ENCODE results near the gene RNASEL.
A peak's percentile ranks its signal among the peaks of the same experiment; 100 is the strongest.

Gene RNASEL

DNA sequence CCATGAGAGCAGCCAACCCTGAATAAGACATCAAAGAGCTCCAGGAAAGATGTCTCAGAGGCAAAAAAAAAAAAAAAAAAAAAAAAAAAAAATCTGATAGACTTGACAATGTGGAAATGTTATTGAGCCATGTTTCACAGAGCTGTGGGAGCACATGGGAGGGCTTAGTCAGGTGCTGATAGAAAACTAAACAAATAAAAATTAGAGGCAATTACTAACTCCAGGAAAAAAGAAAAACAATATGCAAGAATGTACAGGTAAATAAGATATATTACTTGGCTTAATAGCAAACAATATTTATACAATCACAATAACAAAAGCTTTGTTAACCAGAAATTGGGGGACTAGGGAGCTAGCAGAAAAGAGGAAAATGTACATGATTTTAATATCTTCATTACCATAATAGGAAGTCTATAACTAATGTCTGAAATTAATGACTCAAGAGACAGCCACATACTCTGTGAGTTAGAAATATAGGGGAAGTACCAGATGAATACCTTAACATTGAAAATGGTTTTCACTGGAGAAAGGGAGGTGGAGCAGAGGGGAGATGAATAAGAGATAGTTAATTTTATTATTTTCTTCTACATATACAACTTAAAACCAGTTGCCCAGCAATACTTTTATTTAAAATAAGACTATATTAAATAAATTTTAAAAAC lies 32.0 kb upstream of the RNASEL start:
- no peak for DNase-seq

DNA sequence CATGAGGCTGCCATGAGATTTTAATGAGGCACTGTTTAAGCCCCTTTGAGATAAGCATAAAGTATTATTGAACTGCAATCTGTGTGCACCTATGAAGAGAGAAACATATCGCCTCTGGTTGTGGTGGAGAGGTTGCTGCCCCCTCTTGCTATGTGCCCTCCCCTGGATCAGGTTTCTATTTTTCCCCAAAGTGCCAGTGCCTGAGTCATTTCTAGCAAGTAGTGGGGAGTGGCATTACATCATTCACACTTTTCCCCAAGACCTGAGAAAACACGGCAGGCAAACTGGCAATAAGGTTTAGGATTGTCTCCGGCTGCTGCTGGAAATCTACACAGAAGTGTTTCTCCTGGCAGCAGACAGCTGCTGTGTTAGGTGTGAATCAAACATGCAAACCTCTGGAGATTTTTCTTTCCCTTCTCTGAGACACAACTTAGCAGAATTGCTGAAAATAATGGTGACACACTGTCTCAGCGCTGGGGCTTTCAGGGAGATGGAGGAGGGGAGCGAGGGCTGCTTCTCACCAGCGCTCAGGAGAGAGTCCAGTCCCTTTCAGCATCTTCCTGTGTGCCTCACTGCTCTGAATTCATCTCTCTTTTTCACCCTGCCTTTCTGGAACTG lies 28.8 kb upstream of the RNASEL start:
- DNase-seq, result no peak

DNA sequence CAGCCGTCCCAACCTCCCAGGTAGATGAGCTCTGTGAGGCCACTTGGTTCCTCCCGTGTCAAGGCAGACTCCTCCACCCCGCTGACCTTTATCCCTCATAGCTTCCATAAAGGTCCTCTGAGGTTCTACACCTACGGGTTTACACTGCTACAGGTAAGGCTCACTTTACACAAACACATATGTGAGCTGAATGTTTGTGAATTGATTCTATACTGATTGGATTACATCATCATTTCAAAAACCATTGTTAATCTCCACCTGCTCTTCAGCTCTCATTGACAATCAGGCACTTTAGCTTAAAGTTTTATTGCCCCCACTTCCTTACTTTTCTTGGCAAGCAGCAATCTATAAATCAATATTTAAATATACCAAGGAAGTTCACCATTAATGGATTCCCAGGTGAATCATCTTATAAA lies 28.0 kb upstream of the RNASEL start:
- DNase-seq, result no peak

DNA sequence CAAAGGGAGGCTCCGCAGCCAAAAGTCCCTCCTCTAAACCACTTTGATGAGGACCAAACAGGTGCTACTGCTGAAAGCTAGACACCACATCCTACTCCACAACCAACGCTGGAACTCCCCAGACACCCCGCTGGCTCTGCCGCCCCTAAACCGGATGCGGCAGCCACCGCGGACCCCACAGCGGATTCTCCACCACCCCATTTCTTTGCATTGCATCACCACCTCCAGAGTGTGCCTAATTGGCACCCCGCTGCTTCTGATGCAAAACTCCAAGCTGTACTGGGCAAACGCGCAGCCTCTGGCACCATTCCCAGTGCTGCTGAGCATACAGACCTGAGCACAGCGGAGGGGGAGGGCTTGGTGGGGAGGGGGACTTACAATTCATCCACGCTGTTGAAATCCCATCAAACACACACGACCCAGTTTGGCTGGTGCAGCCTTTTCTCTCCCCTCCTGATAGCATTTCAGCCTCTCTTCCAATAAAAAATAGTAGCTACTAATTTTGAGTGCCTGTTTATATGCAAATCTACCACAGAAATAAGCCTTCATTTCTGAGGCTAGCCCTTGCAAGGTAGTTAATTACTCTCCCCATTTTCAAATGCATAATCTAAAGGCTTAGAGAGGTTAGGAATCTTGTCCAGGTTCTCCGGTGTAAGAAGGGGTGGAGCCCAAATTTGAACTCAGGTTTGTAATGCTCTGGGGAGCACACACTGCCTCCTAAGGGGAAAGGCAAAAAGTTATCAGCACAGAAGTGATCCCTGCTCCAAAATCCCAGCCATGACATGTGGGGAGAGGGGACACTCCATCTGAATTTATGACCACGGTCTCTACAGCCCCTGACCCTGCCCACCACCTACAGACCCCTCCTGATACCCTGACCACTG lies 27.3 kb upstream of the RNASEL start:
- DNase-seq, result peak; percentile 63 to 98 (median 79)

DNA sequence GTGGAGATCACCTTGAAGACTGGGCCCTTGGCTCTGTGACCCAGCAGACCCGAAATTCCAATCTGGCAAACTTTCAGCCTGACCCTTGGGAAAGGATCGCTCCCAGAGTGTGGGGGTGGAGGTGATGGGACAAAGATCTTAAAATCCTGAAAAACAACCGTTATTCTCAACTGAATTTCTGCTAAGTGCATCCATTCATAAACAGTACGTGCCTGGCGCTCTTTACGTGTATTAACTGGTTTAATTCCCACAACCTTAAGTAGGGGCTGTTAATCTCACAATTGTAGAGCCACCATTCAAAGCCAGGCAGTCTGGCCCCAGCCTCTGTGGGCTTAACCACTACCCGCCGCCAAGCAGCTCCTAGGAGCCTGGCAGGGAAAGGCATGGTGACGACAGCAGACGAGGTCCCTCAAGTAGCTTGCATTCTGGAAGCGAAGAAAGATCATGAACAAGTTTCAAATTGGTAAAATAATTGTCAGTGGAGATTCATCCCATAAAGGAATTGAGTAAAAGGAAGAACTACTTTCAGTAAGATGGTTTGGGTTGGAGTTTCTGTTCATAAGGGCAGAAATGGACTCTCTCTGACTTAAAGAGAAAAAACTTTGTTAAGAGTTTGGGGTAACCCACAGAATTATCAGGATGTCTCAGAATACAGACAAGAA lies 26.5 kb upstream of the RNASEL start:
- peak in 2 of 5 experiments; percentile 33 to 38 for DNase-seq

DNA sequence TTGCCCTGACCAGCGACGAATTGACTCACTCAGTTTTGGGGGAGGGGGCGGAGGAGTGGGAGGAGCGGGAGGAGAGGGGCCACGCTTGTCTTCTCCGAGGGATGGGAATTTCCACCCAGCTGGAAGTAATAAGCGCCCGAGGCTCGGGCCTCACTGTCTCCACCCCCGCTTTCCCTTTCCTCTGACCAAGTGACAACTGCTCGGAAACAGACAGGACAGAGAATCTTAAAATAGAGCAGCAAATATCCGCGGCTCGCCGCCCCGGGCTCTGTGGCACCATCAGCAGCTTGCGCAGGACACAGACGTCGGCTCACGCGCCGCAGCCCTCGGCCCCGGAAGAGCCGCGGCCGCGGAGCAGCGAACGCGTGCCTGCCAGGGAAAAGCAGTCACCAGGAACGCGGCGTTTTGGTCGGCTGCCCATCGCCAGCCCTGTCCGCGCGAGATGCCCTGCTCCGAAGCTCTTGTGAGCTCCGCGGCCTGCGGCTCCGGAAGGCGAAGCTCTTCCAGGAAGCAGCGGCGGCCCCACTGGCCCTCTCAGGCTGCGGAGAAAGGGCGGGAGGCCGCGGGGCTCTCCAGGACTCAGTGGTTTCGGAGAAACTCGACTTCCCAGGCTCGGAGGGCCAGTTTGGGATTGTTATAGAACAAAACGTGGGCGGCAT lies 25.9 kb upstream of the RNASEL start:
- DNase-seq, result peak in 4 of 5 experiments; percentile 16 to 54 (median 38)

DNA sequence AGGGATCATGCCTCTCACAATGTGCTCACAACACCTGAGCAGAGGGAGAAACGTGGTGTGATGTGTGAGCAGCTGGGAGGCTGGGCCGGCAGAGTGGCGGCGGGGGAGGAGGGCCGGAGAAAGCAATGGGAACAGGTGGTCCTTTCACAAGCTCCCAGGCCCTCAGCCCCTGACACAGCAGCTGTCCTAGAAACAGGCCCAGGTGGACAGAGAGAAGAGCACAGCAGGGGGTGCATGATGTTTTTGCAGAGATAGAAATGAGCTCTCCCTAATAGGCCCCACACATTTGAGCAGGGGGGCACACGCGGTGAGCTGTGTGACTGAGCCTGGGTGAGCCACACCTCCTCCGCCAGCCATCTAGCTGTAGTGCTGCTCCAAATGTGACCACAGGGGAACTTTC lies 22.7 kb upstream of the RNASEL start:
- DNase-seq, result no peak

DNA sequence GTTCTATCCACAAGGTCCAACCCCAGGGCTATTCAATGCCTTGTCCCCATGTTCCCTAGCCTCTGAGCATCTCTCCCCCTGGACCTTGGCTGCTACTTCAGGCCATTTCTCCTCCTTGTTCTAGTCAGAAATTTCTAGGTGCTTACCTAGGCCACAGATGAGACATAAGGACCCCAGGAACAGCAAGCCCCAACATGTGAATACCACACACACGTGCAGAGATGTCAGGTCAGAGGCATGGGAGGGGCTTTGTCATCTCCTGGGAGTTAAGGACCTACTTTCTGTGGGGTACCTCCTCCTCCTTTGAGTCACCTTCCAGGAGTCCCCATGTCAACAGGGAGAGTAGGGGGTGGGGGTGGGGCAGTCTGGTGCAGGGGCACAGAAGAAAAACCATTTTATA lies 22.3 kb upstream of the RNASEL start:
- no peak for DNase-seq

DNA sequence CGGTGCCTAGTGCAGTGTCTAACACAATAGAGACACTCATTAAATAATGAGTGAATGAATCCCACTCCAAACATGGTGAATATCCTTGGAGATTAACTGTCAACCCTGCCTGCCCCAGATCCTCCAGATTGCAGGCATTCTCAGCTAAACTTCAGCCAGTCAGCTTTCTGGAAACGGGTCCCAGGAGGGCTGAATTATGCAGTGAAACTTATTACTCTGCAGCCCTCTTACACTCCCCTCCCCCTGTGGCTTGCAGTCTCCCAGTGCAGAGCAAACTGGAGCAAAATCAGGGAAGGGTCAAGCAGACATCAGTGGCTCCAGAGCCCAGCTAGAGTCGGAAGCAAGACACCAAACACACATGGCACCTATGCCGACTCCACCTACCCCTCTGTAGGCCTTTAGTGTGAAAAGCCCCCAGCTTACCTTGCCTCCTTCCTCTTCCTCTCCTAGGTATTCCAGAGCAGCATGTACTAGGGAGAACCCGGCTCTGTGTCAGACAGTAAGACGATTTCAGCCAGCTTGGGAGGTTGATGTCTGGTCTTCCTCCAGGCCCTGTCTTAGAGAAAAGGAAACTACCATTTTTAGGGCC lies 21.6 kb upstream of the RNASEL start:
- no peak for DNase-seq

DNA sequence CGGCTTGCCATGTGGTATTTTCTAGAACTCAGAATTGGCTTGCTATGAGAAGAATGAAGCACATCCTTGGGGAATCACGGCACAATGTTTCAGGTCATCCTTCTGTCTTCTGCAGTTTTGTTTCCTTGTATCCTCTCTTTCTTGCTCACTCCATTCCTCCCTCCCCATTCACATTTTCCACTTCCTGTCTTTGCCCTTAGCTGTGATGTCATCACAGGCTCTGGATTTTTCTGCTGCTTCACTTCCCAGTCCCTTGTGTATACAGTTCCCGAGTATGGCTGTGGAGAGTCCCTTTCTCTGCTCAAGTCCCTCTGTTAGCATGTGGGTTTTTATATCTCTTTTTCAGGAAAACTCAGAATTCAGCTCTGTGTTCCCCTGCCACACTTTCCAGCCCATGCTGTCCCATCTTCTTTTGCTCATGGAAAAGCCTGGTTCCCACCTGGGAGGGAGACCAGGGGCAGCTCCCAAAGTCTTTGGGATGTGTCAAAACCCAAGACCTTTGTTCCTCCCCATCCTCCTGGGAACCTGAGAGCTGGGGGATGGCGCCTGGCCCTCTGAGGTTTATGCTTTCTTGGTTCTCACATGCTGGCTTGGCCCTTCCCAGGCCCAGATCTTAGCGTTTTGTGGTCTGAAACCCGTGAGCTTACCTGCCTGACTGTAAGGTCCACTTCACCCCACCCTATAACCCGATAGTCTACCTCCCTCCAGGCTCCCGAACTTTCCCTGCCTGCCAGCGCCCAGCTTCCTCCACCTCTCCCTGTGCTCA lies 20.0 kb upstream of the RNASEL start:
- DNase-seq, result no peak

DNA sequence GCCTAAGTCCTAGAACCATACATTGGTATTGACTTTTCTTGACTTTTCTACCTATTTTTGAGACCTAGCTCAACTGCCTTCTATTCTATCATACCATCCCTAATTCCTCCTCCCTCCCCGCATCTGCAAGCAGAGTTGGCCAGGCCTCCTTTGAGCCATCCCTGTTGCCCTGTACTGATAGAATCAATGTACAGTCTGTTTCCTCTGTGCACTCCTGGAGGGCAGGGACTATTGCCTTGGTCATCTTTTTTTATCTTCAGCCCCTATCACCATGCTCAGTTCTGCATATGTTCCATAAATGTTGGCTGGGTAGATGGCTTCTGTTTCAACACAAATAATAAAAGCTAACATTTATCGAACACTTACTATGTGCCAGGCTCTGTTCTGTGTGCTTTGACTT lies 19.2 kb upstream of the RNASEL start:
- DNase-seq, result no peak

DNA sequence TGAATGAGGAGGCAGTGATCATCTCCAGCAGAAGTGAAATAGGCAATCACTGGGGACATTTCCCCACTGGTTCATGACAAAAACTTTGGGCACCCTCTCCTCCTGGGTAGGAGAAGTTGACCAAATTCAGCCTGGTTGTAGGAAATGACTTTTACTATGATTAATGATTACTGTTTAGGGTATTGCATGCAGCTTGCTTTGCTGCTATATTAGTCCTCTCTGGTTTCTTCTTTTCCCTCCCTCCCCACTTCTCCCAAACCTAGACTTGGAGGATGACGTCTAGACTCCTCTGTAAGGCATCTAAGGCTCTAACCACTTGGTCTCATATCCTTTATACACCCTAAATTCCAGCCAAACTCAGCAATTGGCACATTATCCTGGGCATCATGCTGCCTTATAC lies 18.5 kb upstream of the RNASEL start:
- DNase-seq, result no peak

DNA sequence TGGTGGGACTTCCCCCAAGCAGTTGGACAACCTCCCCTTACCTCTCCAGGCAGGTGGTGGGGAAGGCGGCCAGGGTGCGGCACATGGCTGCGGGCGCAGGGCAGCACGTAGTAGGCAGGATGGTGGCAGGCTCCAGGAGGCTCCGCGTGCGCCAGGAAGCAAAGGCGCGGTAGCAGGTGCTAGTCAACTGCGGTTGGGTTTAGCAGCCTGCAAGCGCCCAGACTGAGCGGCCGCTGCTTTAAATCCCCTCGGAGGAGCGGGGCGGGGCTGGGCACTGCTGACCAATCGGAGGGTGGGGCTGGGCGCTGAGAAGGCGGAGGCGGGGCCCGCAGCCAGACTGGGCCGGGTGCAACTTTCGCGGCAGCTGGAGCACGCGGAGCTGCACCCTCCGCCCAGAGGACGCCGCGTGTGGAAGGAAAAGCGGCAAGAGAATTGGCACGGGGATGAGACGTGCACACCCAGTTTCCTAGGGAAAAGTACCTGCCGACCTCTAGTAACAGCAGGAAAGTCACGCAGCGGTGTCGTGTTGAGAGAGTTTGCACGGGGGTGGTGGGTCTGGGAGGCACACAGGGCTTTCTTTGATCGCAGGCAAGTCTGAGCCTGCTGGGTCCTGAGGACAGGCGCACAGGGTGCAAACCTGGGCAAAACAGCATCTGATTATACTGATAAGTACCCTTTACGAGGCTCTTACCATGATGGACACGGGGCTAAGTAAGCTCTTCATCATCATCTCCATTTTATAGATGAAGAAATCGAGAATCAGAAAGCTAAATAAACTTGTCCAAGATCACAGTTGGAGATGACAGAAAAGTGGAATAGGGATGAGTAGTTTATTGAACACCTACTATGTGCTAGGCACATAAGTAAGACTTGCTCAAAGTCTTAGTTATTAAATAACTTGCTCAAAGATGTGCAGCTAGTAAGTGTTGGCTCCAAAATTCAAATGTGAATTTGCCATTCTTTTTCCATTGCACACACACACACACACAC lies 15.4 kb upstream of the RNASEL start, which contains the start of gene RGS16:
RGS16 (minus strand) TSS at position 215 of the 990 bp plus-strand sequence; CDS start at position 85, 130 bp downstream.
- DNase-seq, result peak; percentile 78 to 94 (median 89)

DNA sequence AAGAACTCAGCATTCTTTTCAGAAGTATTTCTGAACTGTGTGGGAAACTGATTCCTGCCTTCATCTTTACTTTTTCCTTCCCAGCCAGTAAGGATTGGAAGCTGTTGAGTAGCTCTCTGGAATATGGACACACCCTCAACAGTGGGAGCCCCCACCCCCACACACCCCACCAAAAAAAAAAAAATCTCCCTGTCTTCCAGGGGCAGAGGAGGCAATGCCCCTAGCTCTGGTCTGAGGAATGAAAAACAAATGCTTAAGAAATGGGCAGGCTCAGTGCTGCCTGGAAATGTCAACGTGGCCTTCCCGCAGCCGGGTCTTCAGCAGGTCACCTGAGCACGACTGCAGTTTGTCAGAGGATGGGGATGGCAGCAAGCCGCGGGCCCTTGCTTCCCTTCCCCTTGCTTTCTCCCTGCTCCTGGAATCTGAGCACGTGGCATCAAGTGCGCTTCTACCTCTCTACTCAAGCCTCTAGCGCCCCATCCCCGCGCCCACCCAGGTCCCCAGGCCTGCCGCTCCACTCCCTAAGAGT lies 14.7 kb upstream of the RNASEL start:
- no peak for DNase-seq

DNA sequence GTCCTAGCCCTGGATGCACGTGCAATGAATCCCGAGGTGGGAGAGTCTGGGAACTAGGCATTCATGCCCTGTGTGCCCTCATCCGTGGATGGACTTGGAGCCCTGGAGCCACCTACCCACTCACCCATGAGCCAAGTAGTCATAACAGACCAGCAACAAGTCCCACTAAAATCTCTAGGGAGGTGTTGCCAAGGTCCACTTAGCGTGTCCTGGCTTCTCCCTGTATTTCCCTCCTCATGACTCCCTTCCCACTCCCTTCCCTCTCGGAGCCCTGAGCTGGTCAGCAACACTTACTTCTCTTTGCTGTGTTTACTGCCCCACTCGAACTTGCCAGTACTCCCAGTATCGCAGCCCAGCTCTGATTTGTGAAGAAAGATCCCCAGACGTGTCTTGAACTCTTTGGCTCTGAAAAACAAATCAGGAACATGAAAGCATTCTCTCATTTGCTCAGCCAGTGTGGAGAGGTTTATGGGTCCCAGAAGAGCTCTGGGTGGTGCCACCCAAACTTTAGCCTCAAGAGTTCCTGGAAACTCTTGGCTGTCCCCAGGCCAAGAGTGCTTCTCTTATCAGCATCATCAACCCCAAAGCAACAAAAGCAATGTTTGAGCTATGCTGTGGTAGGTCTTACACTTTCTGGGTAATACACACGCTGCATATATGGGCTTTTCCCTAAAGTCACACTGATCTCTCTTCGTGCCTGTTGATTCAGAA lies 14.0 kb upstream of the RNASEL start:
- peak in 2 of 5 experiments; percentile 19 to 83 for DNase-seq

DNA sequence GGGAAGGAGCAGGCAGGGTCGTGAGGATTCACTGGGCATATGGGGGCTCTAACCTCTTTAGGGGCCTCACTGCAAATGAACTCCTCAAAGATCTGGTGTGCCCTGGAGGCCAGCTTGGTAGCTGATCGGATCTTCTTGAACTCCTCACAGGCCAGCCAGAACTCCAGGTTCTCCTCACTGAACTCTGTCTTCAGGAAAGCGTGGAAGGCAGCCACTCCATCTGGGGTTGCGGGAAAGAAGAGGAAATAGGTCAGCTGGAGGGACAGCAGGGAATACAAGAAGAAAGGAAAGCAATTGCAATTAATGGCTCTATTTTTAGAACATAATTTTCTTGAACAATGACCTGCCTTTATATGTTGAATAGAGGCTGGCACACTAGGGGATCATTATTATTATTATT lies 12.9 kb upstream of the RNASEL start:
- no peak for DNase-seq

DNA sequence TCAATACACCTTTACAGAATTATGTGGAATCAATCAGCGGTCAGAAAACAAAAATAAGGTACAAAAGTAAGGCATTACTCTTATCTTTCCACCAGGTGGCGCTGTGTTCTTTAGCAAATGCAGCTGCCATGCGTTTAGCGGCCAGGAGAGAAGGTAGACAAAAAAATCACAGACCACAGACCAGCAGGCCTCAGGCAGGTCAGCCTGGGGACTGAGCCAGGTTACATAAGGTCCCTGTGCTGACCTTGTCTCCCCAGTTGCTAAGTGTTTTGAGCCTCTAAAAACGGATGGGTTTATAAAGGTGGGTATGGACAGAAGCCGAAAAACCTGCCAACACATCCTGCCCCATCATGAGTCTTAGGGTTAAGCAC lies 12.3 kb upstream of the RNASEL start:
- DNase-seq, result peak in 4 of 5 experiments; percentile 25 to 74 (median 56)

DNA sequence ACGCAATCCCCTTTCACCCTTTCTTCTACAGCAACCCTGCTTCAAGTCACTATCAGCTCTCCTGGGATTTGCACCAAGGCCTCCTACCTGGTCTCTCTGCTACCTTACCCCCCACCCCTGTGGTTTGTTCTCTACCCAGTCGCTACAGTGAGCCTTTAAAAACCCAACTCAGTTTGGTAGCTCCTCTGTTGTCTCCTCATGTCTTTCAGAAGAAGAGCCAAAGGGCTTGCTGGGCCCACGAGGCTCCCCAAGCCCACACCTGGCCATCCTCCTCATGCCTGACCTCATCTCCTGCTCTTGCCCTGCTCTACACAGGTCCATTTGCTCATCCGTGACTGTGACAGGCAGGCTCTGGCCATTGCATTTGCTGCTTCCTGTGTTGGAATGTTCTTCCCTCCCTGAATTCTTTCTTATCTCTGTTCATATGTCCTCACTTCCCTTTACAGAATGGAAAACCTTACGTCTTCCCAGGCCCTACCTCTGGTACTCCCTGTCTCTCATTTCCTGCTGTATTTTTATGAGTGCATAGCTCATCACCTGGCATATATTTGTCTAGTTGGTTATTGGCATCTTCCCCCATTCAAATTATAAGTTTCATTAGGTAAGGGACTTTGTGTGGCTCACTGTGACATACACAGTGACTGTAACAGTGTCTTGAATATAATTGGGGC lies 11.8 kb upstream of the RNASEL start:
- no peak for DNase-seq
